GM19193 (cell line): ENCODE data around the gene PXMP2.

Experiments
- POLR2A ChIP-seq: IDR thresholded peaks from 4 replicates; pipeline ENCODE4 v1.6.1; 2011; ENCODE audit not compliant: insufficient read depth, insufficient read length; ENCODE audit errors: extremely low read depth

Gene PXMP2

GRCh38 chr12:132723015-132723763 is 35.8 kb downstream of the PXMP2 start:
- TF ChIP-seq POLR2A, result peak; percentile 34

- no peak for TF ChIP-seq POLR2A
These were observed 36.4 kb downstream of the PXMP2 start for GRCh38 chr12:132723764-132724140.

DNA sequence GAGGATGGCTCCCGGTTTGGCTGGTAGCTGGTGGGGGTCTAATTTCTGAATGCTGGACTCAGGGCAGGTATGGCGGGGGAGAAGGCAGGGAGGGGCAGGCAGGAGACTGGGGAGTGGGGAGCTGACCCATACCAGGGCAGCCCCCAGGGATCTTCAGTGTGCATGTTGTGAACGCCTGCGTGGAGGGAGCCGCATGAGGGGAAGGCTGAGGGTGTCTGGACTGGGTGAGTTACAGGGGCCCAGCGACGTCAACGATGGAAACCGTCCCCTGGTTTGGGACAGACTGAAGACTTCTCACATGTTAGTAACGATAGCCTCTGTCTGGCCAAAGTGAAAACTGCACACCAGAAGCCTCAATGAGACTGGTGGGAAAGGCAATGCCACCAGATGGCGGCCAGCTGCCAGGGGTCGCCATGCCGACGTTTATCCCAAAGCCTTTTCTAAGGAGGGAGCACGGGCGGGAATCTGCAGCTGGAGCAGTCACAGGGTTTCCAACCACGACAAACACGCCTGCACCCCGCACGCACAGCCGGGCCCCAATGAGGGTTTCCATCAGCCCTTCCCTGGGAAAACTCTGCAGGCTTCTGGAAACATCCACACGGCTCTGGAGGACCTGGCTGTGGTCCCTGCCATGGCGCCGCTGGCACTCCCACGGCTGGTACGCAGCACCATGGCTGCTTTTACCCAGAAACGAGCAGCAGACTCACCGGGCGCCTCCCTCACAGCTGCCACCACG is 37.3 kb downstream of the PXMP2 start:
- no peak for TF ChIP-seq POLR2A

- no peak for TF ChIP-seq POLR2A
These were observed 39.0 kb downstream of the PXMP2 start for GRCh38 chr12:132726386-132726785.

GRCh38 chr12:132727091-132727794 is 39.9 kb downstream of the PXMP2 start:
- no peak for TF ChIP-seq POLR2A

DNA sequence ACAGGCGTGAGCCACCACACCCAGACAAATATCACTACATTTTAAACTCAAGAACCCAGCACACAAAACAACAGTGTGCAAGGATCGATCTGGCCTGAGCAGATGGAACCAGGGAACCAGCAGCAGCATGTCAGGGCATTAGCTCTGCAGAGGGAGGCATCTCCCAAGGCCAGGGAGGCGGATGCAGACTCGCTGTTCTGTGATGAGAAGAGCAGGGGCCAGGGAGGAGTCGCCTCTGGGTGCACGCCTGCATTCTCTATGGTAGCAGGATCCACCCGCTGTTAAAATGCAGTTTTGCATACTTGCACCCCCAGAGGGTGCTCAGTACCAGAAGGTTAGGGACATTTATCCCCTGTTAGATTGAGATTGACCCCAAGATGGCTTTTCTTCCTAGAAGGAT is 41.1 kb downstream of the PXMP2 start:
- TF ChIP-seq POLR2A, result no peak

- peak; percentile 4 for TF ChIP-seq POLR2A
These were observed 42.3 kb downstream of the PXMP2 start for GRCh38 chr12:132729541-132730320.

GRCh38 chr12:132730353-132730752 is 43.0 kb downstream of the PXMP2 start:
- TF ChIP-seq POLR2A, result no peak

DNA sequence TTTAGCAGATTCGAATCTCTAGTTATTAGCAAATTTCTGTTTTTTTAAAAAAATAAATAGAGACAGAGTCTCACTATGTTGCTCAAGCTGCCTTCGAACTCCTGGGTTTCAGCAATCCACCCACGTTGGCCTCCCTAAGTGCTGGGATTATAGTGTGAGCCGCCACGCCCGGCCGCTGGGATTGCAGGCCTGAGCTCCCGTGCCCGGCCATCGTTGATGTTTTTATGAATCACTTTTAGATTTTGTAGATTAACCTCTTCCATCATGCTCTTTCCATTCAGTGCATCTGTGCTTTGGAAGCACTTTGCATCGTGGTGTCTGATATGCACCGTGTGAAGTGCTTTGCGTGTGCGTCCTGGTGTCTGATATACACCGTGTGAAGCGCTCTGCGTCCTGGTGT is 44.2 kb downstream of the PXMP2 start:
- TF ChIP-seq POLR2A, result no peak

- TF ChIP-seq POLR2A, result no peak
These were observed 46.8 kb downstream of the PXMP2 start for GRCh38 chr12:132734206-132734605.

- no peak for TF ChIP-seq POLR2A
These were observed 48.1 kb downstream of the PXMP2 start for GRCh38 chr12:132735496-132735895.

GRCh38 chr12:132736378-132736777 is 49.0 kb downstream of the PXMP2 start:
- TF ChIP-seq POLR2A, result no peak

- TF ChIP-seq POLR2A, result no peak
These were observed 49.5 kb downstream of the PXMP2 start for GRCh38 chr12:132736913-132737312.

- TF ChIP-seq POLR2A, result no peak
These were observed 52.4 kb downstream of the PXMP2 start for GRCh38 chr12:132739600-132740312.

DNA sequence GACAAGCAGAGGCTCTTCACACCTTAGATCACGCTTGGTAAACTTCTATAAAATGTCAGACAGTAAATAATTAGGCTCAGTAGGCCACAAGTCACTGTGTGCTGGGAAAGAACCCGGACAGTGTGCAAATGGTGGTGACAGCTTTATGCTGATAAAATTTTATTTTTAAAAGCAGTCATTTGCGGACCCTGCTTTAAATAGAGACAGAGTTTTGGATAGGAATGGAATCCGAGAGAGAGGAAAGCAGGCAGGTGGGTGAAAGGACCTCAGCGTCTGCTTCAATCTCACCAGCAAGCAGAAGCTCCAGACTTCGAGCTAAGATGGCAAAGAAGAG is 52.9 kb downstream of the PXMP2 start:
- TF ChIP-seq POLR2A, result no peak

DNA sequence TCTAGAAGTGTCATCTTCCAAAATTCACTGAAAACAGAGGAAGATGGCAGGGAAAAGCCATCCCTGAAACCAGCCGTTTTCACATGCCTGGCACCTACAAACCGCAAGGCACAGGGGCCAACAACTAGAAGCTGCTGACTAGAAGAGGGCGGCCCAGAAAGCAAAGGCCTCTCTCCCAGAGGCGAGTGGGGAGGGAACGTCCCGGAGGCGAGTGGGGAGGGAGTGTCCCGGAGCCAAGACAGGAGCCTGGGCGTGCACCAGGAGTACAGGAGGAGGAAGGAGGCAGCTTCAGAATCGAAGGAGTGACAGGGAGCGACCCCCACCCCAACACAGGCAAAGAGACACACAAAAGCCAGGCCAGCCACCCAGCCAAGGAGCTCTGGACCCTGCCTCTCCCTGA is 53.3 kb downstream of the PXMP2 start:
- no peak for TF ChIP-seq POLR2A
